Measurements from ENCODE around the gene ADRA1B.

- no peak for TF ChIP-seq YY1 (IDR thresholded peaks at IDR 0.05; ENCODE audit: insufficient read depth, insufficient read length)
- TF ChIP-seq ZNF274 (IDR thresholded peaks at IDR 0.05; ENCODE audit: low read depth, low read length) = no peak
- TF ChIP-seq SUZ12 (IDR thresholded peaks at IDR 0.05; ENCODE audit: extremely low read depth, insufficient read depth, insufficient read length) = peak; percentile 10
These were observed 55.7 kb downstream of the ADRA1B start for GRCh38 chr5:159971931-159972461.
